HG02840 (cell line): Measurements from ENCODE around the gene BAIAP3.

Source experiments
- ATAC-seq: cut with Tn5 transposase; IDR thresholded peaks from one replicate; pipeline ENCODE4 v1.9.1; 2021; ENCODE audit warnings: mild to moderate bottlenecking, moderate library complexity, moderate number of reproducible peaks; ENCODE audit not compliant: unreplicated experiment, low FRiP score

BAIAP3 gene

GRCh38 chr16:1299012-1299867 lies 34.2 kb upstream of the BAIAP3 start:
- no peak for ATAC-seq

DNA sequence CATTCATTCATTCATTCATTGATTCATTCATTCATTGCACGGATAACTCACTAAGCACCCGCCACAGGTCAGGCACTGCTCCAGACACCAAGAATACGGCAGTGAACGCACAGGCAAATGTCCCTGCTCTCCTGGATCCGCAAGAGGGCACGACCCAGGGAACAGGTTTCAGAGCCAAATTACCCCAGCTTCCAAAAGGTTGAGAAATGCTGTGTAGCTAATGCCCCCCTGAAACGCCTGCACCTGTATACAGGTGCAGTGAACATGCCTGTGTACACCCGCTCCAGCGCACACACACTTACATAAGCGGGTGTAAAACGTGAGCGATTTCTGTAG lies 33.6 kb upstream of the BAIAP3 start:
- ATAC-seq: no peak

- ATAC-seq: no peak
Observed at GRCh38 chr16:1300664-1301476, 32.6 kb upstream of the BAIAP3 start.

GRCh38 chr16:1301562-1301961 lies 31.9 kb upstream of the BAIAP3 start:
- no peak for ATAC-seq

DNA sequence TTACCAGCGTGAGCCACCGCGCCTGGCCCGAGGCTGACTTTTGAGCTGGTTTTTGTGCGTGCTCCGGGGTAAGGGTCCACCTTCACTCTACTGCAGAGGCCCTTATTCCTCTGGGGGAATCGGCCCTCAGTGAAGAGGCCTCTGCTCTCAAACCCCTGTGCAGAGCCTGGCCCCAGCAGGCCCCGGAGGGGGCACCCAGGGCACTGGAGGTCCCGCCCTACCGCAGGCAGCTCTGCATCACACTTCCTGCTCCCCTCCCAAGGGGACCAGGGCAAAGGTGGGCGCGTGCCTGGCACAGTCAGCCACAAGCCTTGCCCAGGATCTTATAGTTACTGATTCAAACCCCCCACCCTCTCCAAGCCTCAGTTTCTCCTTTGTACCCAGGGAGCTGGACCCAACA lies 27.6 kb upstream of the BAIAP3 start:
- ATAC-seq: no peak

GRCh38 chr16:1306334-1306733 lies 27.1 kb upstream of the BAIAP3 start:
- ATAC-seq: no peak

DNA sequence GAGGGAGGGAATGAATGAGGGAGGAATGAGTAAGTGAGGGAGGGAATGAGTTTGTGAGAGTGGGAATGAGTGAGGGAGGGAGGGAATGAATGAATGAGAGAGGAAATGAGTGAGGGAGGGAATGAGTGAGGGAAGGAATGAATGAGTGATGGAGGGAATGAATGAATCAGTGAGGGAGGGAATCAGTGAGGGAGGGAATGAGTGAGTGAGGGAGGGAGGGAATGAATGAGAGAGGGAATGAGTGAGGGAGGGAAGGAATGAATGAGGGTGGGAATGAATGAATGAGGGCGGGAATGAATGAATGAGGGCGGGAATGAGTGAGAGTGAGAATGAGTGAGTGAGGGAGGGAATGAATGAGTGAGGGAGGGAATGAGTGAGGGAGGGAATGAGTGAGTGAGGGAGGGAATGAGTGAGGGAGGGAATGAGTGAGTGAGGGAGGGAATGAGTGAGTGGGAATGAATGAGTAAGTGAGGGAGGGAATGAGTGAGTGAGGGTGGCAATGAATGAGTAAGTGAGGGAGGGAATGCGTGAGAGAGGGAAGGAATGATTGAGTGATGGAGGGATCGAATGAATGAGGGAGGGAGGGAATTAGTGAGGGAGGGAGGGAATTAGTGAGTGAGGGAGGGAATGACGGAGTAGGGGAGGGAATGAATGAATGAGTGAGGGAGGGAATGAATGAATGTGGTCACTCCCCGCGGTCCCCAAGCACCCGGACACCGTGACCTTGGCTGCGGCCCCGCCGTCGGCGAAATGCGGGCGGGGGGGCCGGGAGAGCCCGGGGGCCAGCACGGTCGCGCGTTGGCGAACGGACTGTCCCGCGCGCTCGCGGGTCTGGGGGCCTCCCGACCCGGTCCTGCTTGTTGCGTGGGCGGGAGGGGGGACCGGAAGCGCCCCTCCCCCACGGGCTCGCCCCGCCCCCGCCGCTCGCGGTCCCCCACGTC lies 25.1 kb upstream of the BAIAP3 start:
- ATAC-seq: no peak

DNA sequence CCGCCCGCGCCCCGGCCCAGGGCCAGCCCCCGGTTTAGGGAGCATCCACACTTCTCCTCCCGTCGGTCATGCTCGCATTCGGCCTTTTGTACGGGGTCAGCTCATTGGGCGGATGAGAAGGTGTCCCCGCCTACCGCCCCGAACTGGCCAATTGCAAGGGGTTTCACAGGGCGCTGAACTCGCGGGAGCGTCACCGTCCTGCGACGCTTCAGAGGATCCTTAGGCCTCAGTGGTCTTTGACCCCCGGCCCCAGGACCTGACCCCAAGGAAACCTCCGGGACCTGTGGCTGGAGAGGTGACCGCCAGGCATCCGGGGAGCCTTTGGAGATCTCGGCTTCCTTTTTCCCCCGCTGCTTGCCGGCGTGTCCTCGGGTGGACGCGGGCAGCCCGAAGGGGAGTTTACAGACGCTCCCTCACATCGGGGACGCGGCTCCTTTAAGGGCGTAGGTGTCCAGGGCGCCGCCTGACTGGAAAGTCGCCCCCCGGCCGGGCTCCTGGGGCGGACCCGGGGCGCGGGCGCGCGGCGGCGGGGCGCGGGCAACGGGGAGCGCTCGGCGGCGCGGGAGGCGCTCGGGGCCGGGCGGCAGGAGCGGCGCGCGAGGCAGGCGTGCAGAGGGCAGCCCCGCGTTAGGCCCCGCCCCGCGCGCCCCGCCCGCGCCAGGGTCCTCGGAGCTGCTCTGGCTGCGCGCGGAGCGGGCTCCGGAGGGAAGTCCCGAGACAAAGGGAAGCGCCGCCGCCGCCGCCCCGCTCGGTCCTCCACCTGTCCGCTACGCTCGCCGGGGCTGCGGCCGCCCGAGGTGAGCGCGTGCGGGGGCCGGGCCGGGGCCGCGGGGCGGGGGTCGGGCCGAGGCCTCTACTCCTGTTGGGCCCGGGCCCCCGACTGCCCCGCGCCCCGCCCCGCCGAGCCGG lies 24.2 kb upstream of the BAIAP3 start, which contains the start of gene UBE2I:
Gene UBE2I (plus strand): TSS at position 660 of the 909 bp plus-strand sequence. CDS start 4,395 bp downstream, outside the sequence.
- peak; percentile 78 for ATAC-seq

- peak; percentile 16 for ATAC-seq
Observed at GRCh38 chr16:1309888-1310831, 23.3 kb upstream of the BAIAP3 start.

DNA sequence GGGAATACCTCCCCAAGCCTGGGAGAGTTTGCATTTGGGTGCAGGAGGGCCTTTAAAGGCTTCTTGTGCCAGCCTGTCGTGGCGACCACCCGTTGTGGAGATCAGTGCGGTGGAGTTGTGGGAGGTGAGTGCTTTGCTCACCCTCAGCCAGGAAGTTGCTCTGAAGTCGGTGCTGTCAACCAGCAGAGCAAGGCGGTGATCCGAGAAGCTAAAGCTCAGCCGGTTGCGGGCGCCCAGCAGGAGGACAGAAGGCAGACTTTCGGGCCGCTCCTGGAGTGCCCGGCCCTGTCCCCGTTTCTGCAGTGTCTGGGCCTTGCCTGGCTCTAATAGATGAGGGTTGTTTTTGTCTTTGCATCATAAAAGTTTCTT lies 22.6 kb upstream of the BAIAP3 start:
- no peak for ATAC-seq

- no peak for ATAC-seq
Observed at GRCh38 chr16:1311212-1311737, 22.2 kb upstream of the BAIAP3 start.

GRCh38 chr16:1311738-1312466 lies 21.5 kb upstream of the BAIAP3 start:
- no peak for ATAC-seq

GRCh38 chr16:1312467-1312816 lies 21.0 kb upstream of the BAIAP3 start:
- no peak for ATAC-seq

- ATAC-seq: no peak
Observed at GRCh38 chr16:1312903-1313302, 20.5 kb upstream of the BAIAP3 start.

DNA sequence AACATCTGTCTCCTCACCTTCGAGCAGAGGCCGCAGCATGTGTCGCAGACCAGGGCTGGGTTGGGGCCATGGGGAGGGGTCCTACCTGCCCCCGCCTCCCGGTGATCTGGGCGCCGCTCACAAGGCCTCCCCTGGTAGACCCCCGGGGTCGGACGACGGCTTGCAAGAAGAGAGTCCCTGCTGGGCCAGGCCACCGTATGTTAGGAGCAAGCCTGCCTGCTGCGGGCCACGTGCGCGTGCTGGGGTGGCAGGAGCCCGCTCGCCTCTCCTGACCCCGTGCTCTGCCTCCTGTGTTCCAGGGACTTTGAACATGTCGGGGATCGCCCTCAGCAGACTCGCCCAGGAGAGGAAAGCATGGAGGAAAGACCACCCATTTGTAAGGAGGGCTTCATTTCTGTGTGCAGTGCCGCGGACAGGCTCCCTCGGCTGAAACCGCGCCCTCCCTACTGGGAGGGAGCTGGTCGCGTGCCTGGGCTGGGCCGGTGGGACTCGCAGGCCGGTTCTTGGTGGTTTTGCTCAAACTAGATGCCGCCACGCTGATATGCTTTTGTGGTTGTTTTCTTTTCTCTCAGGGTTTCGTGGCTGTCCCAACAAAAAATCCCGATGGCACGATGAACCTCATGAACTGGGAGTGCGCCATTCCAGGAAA lies 19.6 kb upstream of the BAIAP3 start:
- ATAC-seq: no peak

GRCh38 chr16:1314399-1315068 lies 18.9 kb upstream of the BAIAP3 start:
- no peak for ATAC-seq
